Measurements from ENCODE around the gene PAPPA.

PAPPA gene

GRCh38 chr9:116345393-116345792 lies 191.8 kb downstream of the PAPPA start:
- DNase-seq (ENCODE audit: low spot score): no peak

DNA sequence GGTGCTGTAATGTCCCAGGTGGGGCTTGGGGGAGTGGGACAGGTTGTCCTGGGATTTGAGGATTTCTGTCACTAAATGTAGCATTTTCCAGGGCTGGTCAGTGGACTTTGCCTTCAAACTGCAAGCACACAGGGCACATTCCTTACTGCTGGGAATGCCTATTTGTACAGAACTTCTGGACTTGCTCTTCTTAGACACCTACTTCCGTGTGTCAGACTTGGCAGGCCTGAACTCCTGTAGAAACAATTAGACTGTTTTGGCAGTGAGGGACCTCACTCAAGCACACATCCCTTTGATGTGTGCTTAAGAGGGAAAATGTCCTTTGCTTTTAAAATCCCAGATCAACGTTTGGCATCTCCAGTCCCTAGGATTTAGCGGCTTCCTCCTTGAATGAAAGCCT lies 192.2 kb downstream of the PAPPA start:
- no peak for DNase-seq (ENCODE audit: low spot score)

GRCh38 chr9:116349684-116350083 lies 196.1 kb downstream of the PAPPA start:
- DNase-seq (ENCODE audit: low spot score): no peak

DNA sequence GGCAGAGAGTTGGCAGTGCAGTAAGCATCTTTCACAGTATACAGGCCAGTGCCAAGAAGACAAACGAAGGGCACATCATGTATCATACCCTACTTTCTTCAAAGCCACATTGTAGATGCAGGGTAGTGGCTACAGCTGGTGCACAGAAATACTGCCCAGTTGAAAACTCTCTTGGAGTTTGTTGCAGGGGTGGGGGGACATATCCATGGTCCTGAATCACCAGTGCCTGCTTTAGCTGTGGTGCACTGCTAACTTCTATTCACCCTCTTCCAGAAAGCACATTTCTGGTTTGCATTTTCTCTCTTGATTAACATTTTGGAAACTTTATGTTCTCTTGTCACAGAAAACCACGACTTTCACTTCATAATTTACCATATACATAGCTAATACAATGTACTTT lies 196.6 kb downstream of the PAPPA start:
- no peak for DNase-seq (ENCODE audit: low spot score)

DNA sequence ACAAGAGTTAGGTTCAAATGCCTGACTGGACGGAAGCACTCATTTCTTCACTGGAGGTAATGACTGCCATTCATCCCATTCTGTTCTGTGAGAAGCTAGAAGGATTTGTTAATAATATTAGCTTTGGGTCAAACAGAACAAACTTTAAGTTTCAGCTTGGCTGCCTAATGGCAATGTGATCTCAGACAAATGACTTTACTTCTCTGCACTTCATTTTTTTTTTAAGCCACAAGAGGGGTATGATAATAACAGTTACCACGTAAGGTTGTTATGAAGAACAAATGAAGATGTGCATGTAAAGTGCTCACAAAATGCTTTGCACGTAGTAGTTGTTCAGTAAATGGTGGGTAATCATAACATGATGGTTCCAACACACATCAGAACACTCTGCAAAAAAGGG lies 199.4 kb downstream of the PAPPA start:
- DNase-seq (ENCODE audit: low spot score): no peak

DNA sequence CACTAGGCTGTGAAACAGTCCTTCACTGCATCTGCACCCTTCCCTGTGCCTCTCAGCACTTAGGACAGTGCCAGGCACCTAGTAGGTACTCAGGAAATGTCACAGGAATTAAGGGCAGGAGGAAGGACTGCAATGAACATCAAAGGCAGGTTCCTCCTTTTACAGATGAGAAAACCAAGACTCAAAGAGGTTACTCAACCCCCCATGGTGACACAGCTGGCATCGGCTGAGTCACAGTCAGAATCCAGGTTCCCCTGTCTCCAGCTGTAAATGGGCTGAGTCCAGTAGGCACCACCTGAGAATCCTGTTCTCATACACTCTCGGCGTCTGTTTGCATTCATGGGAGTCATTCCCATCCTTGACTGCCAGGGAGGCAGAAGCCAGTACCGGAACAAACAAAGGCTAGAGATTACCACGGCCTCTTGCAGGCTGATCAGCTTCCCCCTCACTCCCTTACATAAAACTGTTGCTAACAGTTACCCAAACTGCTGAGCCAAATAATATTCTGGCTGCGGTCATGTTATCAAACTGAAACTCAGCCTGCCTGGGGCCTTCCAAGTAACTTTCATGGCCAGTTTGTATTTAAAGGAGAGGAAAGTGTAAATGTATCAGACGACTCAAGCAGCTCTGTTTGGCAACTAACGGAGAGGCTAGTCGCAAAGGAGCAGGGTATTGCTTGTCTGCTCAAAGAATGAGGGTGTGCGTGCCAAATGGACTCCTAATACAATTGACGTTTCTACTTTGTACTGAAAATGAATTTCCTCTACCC lies 201.7 kb downstream of the PAPPA start:
- DNase-seq (ENCODE audit: low spot score): no peak

GRCh38 chr9:116358251-116358650 lies 204.7 kb downstream of the PAPPA start:
- DNase-seq (ENCODE audit: low spot score): no peak

GRCh38 chr9:116360016-116360415 lies 206.4 kb downstream of the PAPPA start:
- DNase-seq (ENCODE audit: low spot score): no peak

DNA sequence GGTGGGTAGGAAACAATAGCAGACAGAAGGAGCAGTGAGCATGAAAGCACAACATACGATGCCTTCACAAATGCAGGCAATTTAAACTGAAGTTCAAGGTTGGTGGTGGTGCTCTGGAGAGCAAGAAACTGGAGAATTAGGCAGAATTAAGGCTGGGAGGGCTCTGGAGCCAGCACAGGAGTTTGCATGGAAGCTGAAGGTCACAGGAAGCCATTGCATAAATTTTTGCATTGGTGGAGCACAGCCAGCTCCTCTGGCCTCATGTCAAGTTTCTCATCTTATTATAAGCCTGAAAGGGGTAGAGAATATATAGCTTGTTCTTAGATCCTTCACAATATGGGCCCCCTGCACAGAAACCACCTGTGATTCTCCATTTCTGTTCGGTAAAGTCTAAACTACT lies 207.4 kb downstream of the PAPPA start:
- no peak for DNase-seq (ENCODE audit: low spot score)

DNA sequence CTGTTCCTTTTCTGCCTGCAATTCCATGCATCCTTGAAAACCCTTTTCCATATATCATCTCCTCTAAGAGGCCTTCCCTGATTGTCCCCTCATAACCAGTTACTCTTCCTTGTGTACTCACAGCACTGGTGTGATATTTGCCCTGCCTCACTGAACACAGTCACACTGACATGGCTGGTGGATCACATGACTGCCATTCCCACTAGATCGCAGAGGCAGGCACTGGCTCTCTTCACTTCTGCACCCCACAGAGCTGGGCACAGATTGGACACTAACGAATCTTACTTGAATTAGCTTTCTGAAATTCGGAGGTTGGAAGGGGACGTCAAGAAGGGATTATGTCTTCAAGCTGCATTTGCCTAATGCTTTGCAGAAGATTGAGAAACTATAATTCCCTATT lies 208.0 kb downstream of the PAPPA start:
- DNase-seq (ENCODE audit: low spot score): no peak

GRCh38 chr9:116362493-116362892 lies 208.9 kb downstream of the PAPPA start:
- DNase-seq (ENCODE audit: low spot score): no peak

DNA sequence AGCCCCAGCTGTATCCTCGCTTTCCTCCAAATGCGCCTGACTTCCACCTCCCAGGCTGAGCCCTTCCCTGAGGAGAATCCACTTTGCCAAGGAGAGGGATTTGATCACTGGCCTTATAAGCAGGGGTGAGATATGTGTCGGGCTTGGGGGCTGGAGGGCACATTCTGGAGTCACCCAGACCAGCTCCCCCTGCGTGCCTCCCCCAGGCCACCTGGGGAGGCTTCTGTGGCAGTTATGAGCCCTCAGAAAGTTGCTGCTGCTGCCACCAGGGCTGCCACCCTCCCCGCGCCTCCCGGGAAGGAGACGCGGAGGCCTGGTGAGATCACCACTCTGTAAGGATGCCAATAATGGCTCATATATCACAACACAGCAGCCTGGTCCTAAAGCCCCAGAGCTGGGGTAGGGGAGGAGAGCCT lies 211.5 kb downstream of the PAPPA start:
- DNase-seq (ENCODE audit: low spot score): no peak

DNA sequence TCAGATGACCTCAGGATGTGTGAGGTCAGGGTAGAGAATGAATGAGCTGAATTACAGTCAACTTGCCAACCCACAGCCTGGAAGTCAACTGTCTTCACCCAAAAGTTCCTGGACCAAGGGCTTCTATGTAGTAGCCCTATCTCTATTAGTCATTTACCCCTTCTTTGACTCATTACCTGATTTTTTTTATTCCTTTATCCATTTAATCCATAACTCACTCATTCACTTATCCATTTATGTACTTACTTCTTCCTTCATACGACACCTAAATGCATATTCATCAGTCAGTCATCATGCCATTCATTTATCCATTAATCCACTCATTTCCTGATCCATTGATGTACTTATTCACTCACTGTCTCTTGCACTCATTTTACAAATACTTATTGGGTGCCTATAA lies 212.7 kb downstream of the PAPPA start:
- no peak for DNase-seq (ENCODE audit: low spot score)

DNA sequence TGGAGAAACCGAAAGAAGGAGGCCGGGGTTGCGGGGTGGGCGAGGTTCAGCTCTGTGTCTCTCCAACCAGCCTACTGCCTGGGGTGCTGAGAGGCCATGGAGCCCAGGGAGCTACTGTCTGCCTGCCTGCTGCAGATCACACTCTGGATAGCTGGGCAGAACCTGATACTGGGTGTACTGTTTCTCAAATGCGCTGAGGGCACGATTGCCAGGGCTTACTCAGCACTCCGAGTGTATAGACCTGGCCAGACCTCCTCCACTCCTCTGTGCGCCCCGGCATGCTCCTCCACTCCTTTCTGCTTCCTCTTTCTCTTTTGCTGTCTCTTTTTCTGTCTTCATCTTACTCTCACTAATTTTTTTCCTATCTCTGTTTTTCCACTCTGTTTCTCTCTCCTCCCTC lies 215.1 kb downstream of the PAPPA start:
- DNase-seq (ENCODE audit: low spot score): no peak

- DNase-seq (ENCODE audit: low spot score): no peak
These were observed 216.1 kb downstream of the PAPPA start for GRCh38 chr9:116369706-116370105.

- no peak for DNase-seq (ENCODE audit: low spot score)
These were observed 217.0 kb downstream of the PAPPA start for GRCh38 chr9:116370556-116370955.

- no peak for DNase-seq (ENCODE audit: low spot score)
These were observed 218.6 kb downstream of the PAPPA start for GRCh38 chr9:116372081-116372673.

DNA sequence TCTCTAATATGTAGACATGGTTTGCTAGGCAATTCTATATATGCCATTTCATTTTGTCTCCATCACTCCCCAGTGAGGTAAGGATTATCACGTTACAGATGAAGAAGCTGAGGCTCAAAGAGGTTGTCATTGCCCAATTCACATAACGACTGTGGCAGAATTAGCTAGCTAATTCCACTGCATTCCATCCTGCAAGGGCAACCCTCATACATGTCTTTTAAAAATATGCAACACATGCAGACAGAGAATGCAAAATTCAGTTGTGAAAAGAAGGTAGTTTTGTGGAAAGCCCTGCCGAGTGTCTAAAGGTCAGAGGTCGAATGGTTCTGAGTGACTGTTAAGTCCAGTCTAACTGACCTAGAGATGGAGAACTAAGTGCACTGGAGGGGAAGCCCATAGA lies 219.2 kb downstream of the PAPPA start:
- DNase-seq (ENCODE audit: low spot score): no peak

GRCh38 chr9:116377179-116377798 lies 223.7 kb downstream of the PAPPA start:
- peak; percentile 58 for DNase-seq (ENCODE audit: low spot score)

DNA sequence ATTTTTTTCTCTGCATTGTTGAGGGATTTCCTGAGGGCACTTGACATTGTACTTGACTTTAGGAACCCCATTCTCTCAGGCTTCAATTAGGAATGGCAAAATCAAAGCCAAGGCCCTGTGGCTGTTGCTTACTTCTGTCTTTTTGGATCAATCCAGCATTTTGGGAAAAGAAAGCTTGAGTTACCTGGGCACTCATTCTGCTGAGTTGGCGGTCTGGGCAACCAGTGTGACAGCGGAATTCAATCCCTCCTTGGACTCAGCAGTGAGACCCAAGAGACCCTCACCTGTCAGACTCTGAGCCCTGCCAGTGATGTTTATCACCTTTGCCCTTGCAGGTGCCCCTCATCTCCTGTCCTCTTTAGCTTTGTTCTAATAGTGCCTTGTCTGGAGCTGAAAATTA lies 225.3 kb downstream of the PAPPA start:
- no peak for DNase-seq (ENCODE audit: low spot score)

GRCh38 chr9:116379821-116380220 lies 226.2 kb downstream of the PAPPA start:
- no peak for DNase-seq (ENCODE audit: low spot score)

GRCh38 chr9:116380496-116380995 lies 227.0 kb downstream of the PAPPA start:
- DNase-seq (ENCODE audit: low spot score): no peak

GRCh38 chr9:116381350-116381749 lies 227.8 kb downstream of the PAPPA start:
- no peak for DNase-seq (ENCODE audit: low spot score)

All from LoVo (cell line).